ENCODE results near the gene ERFL. TPM values are rescaled to one million over a fixed set of nuclear protein-coding genes. Genes with fewer than 3 reads are reported as not detected.

The ERFL gene
- polyA plus RNA-seq, 12 donors, result 0.08 to 0.18 (median 0.11) TPM; not detected in 4

- no peak for DNase-seq
These were observed 604 bp downstream of the ERFL start for GRCh38 chr19:41927497-41928192.

GRCh38 chr19:41926763-41927496, 1.3 kb downstream of the ERFL start:
- no peak for DNase-seq

- no peak for DNase-seq
These were observed 2.1 kb downstream of the ERFL start for GRCh38 chr19:41926028-41926762.

DNA sequence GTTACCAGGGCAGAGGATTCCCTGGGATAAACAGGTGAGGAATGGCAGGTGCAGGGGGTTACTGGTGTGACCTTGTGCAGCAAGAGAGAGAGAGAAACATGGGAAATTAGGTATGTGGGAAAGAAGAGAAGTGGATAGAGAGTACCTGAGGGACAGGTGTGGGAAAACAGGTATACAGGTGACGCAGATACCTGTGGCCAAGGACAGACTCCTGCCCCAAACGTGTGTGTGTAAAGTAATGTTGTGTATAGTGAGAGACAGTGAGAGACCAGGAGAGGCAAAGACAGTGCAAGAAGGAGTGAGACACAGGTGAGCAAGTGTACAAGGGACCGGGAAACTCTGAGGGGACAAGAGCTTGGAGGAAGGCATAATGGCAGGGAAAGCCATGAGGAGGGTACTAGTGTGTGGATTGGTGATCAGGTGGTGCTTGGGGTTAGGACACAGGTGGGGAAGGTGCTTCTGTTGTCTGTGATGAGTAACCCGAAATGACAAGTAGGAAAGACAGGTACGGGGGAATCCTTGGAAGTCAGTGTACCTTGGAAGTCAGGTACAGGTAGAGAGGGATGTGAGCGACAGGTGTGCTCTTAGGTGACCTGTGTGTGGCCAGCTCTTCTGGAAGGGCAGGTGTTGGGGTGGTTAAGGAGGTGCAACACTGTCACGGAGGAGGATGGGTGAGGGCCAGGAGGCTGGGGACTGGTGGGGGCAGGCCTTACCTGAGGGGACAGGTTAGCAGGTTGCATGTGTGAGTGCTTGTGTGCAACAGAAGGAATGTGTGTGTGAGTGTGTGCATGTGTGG, 2.8 kb downstream of the ERFL start:
- no peak for DNase-seq

DNA sequence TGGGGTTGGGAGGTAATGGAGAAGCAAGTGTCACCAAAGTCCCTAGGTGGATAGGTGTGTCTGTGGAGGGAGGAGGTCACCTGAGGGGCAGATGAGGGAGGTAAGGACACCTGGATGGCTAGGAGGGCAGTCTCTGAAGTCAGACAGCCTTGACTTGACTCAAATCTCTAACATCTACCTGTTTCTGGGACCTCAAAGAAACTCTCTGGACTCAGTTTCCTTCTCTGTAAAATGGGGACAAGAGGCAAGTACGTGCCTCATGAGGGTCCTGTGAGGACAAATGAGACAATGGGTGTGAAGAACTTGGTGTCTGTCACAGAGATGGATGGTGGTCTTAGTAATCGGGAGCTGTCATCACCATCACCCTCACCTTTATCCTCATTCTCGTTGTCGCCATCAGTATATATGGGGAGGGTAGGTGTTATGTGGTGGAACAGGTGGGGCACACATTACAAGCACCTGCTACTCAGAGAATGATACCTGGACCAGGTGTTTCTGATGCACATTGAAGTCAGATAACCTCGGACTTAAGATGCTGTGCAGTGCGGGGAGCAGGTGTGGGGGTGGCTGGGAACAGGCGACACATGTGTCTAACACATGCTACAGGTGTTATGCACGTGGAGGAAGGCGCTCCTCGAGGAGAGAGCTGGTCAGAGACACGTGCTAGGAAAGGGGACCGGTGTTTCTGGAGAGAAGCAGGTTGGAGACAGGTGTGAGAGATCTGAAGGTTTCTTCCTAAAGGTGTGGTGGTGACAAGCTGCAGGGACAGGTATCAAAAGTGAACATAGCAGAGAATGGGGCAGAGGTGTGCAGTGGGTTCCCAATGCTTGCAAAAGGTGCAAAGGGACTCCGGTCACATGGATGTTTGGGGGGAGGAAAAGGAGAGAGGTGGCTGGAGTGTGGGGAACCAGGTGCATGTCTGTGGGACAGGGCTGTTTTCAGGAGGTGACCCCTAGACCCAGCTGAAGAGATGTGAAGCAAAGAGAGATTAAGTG, 3.8 kb downstream of the ERFL start:
- DNase-seq, result no peak

DNA sequence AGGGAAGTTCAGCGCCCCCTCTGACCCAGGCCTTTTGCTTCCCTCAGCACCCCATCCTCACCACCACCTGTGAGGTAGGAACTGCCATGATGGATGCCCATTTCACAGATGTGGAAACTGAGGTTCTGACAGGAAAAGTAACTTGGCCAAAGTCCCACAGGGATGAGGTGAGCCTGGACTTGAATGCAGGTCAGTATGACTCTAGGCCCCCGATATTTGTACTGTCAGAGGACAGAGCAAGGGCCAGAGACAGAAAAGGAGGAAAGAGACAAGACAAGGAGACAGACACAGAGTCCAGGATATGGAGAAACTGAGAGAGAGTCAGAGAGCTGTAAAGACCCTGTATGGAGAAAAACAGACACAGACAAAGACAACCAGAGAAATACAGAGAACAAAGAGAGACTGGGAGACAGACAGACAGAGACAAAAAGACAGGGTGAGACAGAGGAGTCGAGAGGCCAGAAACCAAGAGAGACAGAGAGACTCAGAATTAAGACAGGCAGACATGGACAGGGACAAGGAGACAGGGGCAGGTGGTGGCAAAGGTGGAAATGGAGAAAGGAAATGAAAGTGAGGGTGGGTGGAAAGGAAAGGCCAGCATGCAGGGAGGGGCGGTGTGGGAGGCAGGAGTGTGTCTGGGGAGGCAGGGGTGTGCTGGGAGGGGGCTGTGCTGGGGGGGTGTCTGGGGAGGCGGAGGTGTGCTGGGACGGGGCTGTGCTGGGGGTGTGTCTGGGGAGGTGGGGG, 5.0 kb downstream of the ERFL start:
- no peak for DNase-seq

DNA sequence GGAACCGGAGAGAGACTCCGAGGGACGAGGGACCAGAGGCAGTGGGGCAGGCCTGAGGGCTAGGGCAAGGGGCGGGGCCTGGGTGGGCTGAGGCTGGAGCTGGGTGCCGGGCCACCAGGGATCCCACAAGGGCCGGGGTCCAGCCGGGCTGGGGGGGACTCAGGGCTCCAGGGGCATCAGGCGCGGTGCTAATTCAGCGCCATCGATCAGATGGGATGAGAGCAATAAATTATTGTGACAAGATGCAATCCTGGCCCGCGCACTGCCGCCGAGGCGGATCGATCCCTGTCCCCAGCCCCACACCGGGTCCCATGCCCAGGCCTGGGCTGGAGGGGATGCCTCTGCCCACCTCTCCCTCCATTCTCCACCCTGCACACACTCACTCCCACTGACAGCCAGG, 5.7 kb downstream of the ERFL start:
- DNase-seq, result no peak

GRCh38 chr19:41921577-41922576, 6.4 kb downstream of the ERFL start:
- no peak for DNase-seq

DNA sequence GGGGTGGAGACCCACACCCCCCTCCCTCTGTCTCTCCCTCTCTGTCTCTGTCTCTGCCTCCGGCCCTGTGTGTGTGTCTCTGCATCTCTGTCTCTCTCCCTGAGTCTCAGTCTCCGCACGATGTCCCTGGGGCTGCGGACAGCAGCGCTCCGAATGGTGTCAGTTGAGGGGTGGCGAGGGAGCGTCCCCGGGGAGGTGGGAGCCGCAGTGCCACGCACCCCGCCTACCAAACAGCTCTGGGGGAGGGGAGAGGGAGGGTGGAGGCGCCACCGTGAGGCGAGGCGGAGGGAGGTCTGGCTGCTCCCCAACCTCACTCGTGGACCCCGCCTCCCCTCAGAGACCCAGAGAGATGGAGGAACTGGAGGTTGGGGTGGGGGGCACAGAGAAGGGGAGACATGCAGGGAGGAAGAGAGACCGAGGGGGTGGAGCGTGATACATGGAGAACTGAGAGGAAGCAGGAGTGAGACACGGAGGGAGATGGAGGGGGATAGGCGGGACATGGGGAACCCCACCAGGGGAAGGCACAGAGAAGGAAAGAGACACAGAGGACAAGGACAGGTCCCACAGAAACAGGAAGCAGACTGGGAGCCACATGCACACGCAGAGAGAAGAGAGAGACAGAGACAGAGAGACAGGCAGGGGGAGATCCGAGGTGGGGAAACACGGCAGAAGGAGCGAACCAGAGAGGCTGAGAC, 7.2 kb downstream of the ERFL start:
- no peak for DNase-seq

DNA sequence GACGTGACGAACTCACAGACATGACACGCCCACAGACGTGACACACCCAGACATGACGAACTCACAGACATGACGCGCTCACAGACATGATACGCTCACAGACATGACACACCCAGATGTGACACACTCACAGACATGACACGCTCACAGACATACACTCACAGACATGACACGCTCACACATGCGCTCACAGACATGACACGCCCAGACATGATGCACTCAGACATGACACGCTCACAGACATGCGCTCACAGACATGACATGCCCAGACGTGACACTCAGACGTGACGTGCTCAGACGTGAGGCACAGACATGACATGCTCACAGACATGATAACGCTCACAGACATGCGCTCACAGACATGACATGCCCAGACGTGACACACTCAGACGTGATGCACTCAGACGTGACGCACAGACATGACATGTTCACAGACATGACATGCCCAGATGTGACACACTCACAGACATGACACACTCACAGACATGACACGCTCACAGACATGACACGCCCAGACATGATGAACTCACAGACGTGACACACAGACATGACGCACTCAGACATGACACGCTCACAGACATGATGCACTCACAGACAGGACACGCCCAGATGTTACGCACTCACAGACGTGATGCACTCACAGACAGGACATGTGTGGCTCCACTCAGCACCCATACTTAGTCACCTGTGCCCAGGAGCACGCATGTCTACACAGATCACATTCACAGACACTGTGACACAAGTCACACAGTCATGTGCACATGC, 8.1 kb downstream of the ERFL start:
- no peak for DNase-seq

DNA sequence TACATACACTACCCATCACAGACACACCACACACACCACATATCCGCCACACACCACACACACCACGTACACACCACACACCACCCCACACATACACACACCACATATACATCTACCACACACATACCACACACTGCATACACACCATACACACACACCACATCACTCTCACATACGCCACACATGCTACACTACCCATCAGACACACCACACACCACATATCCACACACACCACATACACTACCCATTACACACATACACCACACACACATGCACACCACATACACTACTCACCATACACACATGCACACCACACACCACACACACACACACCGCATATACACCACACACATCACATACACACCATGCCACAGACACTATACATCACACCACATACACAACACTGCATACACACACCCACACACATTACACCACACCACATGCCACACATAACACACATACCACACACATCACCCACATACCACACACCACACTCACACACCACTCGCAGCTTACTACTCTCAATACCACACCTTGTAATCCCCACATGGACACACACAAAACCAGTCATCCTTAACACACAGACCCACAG, 9.5 kb downstream of the ERFL start:
- no peak for DNase-seq

DNA sequence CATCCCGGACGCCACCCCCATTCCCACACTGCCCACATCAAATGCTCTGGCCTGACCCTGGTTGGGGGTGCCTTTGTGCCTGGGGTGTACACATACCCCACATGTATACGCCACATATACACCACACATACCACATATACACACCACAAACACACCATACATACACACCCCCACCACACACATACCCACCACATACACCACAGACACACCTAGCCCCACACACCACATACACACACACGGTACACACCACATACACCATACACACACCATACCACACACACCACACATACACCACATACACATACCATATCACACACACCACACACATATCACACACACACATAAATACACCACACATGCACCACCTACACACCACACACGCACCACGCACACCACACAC, 10.2 kb downstream of the ERFL start:
- DNase-seq, result no peak

GRCh38 chr19:41917676-41918075, 10.6 kb downstream of the ERFL start:
- DNase-seq, result no peak

GRCh38 chr19:41915776-41916414, 12.4 kb downstream of the ERFL start:
- DNase-seq, result no peak

GRCh38 chr19:41915021-41915775, 13.1 kb downstream of the ERFL start:
- DNase-seq, result no peak

Data from muscle of arm (tissue), 12 donors.